MV-4-11 (cell line): ENCODE measurements around the gene SDK2.

Source experiments
- DNase-seq: peaks from one replicate; lab custom pipeline; 2025; lab: John Stamatoyannopoulos, UW

Gene SDK2

DNA sequence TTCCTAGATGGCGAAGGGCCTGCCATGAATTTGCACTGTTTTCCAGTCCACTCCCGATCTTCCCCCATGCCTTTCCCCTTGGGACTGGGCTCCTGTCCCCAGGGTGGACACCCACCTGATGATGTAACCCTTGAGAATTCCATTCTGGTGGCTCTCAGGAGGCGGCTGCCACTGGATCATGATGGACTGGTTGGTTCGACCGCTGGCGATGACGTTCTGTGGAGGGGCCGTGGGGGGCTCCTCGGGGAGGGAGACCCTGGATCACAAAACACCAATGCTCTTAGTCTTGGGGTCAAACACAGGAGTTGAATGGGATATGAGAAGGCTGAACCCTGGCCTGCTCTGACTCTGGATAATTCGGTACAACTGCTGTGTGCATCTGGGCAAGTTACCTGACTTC lies 225.2 kb downstream of the SDK2 start:
- no peak for DNase-seq

DNA sequence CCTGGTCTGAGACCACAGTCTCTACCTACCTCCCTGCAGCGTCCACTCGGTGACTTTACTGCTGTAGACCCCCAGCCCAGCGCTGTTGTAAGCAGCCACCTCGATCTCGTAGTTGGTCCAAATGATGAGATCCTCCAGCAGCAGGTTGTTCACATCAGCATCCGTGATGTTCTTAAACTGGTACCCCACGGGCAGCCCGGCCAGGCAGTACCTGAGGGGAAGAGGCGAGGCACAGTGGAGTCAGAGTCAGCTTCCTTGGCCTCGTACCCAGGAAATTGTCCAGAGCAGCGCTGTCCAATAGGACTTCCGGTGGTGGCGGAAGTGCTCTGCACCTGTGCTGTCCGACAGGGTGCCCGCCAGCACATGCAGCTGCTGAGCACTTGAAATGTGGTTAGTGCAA lies 228.5 kb downstream of the SDK2 start:
- DNase-seq: no peak

- no peak for DNase-seq
These were observed 229.9 kb downstream of the SDK2 start for GRCh38 chr17:73414171-73414955.

DNA sequence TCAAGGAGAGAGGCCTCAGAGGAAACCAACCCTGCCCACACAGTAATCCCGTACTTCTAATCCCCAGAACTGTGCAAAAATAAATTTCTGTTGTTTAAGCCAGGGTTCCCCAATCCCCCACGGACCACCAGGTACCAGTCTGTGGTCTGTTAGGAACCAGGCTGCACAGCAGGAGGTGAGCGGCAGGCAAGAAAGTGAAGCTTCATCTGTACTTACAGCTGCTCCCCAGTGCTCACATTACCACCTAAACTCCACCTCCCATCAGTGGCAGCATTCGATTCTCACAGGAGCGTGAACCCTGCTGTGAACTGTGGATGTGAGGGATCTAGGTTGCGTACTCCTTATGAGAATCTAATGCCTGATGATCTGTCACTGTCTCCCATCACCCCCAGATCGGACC lies 231.3 kb downstream of the SDK2 start:
- DNase-seq: no peak

DNA sequence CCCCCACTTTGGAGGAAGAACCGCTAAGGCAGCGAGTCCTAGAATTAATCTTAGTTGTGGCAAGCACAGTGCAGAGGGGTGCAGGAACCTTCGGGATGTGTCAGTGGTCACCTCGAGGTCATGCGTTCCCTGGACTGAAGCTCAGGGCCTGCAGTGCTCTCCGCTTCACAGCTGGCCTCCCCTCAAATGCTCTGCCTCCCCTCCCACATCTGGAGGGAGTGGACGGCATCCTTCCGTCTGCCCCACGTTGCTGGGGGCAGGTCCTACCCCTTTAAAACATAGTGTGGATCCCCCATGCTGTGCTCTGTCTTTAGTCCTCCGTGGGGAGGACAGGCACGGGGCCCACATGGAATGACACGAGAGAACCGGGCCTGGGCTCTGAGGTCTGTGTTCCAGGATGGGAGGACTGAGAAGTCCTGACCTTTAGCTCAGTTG lies 232.9 kb downstream of the SDK2 start:
- no peak for DNase-seq

DNA sequence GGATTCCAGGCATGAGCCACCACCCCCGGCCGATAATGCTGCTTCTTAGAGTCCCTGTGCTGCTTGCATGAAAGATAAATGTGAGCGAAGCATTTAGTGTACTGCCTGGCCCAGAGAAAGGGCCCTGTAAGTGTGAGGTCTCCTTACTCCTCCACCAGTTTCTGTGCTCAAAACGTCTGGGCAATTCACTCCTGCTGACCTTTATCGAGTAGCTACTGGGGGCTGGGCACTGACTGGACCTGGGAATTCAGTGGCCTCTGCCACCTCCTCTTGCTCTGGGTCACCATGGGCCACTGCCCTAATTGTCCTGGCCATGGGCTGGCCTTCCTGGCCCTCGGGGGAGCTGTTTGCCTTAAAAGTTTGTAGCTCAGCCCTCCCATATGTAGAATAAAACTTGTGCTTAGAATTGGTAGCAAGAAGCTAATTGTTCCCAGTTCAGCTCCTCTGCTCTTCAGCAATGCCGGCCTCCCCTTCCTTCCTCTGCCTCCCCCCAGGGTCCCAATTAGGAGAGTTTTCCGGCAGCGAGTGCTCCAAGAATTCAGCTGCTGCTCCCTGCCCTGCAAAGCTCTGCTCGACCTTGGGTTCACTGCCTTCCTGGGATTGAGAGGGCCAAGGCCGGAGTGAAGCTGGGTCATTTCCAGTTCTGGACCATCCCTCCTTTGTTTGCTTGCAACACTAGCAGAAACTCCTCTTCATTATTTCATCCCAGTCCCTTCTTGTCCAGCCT lies 233.5 kb downstream of the SDK2 start:
- DNase-seq: no peak

DNA sequence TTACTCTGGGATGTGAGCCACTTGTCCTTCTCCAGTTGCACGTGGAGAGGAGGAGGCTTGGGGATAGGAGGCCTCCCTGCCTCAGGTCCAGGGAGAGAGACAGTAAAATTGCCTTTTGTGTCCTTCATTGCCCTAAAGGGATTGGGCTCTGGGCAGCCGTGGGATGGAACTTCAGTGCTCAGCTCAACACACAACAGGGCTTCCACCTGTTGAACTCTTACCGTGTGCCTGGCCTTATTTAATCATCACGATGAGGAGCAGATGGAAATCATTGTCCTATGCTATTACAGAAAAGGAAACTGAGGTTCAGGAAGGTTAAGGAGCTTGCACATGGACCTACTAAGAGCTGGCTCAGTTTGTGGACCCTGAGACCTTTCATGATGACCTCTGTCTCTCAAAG lies 240.0 kb downstream of the SDK2 start:
- no peak for DNase-seq

DNA sequence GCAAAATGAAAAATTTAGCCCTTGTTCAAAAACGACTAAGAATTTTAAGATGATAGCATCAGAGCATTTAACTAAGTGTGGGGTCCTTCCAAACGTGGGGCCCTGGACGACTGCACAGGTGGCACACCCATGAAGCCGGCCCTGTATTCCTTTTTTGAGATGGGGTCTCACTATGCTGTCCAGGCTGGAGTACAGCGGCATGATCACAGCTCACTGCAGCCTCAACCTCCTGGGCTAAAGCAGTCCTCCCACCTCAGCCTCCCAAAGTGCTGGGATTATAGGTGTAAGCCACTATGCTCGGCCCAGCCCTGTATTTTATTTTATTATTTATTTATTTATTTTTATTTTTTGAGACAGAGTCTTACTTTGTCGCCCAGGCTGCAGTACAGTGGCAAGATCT lies 241.8 kb downstream of the SDK2 start:
- no peak for DNase-seq

DNA sequence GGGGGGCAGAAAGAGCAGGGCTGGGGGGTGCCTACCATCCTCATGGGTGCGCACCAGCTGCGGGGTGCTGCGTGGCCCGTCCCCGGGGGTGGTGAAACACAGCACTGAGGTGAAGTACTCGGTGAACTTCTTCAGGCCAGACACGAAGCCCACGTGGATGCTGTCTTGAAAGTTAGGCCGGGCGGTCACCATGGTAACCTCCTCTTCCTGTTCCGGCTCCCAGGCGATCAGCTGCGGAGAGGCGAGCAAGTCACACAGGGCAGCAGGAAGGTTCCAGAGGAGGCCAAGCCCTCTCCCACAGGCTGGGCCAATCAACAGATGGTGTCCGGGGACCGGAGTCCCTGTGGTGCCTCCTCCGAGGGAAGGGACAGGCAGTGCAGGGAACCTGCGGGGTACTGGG lies 242.3 kb downstream of the SDK2 start:
- DNase-seq: peak; percentile 56

DNA sequence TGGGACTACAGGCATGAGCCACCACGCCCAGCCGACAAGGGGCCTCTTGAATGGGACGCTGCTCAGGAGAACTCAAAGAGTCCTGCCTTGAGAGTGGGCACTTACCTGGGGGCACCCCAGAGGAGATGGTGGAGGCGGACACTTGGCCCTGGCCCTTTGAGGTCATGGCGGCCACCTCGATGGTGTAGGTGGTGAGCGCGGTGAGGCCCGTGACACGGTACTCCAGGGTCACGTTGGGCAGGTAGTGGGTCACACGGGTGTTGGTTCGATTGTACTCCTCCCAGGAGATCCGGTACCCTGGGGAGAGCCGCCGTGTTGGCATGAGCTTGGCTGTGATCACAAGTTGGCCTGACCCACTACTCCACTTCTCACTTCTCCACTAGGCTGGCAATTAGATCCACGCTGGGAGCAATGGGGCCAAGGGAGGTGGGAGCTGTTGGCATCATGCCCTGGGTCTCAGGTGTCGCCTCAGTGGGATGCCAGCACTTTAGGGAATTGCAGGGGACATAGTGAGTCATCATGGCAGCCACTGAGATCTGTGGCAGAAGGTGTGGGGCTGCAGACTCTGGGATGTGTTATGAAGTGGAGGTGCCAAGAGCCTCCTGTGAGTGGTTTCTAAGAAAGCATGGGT lies 243.2 kb downstream of the SDK2 start:
- DNase-seq: no peak

DNA sequence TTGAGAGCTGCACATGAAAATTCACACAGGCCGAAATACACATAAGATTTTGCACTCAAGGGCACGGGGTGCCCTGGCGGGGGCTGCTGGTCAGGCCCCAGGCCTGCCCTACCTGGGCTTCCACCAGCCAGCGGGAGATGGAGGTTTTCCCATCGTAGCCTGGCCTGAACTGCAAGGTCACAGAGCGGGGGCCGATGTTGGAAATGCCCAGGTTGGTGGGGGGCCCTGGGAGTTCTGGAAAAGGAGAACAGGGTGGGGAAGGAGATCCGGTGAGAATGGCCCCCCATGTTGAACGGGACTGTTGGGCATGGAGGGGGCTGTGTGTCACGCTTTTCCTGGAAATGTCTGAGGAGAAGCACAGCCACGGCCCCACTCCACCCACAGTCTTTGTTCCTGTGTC lies 245.2 kb downstream of the SDK2 start:
- no peak for DNase-seq

- no peak for DNase-seq
These were observed 246.2 kb downstream of the SDK2 start for GRCh38 chr17:73397856-73398540.

DNA sequence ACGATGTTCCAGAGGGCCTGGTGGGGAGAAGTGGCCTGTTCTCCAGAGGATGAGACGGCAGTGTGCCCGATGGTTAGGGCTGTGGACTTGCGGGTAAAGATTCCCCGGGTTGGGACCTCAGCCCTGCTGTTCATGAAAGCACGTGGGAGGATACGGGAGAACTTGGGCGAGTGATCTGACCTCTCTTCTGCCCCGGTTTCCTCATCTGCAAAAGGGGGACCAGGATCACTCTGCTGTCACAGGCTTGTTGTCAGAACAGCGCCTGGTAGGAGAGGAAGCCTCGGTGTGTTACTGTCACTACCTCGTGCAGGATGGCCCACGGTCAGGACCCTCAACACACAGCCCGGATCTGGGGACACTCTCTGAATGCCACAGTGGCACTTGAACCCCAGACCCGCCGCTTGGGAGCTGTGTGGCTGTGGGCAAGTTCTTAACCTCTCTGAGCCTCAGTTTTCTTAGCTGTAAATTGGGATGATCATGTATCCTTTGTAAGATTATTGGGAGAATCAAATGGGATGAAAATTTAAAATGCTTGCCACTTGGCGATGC lies 246.9 kb downstream of the SDK2 start:
- no peak for DNase-seq

DNA sequence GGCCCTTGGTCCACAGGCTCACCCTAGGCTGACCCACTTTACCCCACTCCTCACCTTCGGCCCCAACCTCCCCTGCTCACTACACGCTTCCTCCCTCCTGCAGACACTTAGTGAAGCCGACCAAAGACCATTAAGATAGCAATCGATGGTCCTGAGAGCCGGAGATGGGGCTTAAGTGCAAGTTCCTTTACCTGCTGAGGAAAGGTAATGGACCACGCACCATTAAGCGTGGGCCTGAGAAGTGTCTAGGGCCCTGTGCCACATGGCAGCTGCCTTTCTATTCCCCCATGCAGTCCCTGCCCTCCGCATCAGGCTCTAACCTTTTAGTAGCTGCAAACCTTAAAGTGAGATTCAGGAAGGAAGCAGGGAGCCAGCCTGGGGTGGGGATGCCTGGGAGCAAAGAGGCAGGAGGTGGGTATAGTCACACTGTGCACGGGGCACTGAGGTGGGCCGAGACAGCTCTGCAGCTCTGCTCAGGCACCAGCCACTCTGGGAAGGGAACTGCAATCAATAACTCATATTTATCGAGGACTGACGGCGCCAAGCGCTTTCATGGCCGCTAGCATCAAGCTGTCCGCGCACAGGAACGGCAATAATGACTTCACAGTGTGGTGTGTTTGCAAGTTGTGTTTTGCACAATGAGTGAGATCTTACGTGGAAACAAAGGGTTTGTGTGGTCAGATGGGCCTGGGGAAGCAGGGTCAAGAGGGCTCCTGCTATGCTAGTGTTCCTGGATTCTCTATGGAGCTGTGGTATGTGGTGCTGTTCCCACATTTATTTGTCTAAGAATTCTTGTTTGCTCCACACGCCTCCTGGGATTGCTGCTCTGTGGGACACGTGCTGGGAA lies 247.6 kb downstream of the SDK2 start:
- no peak for DNase-seq

GRCh38 chr17:73394512-73395450 lies 249.5 kb downstream of the SDK2 start:
- DNase-seq: no peak

GRCh38 chr17:73393962-73394361 lies 250.3 kb downstream of the SDK2 start:
- DNase-seq: peak; percentile 20

DNA sequence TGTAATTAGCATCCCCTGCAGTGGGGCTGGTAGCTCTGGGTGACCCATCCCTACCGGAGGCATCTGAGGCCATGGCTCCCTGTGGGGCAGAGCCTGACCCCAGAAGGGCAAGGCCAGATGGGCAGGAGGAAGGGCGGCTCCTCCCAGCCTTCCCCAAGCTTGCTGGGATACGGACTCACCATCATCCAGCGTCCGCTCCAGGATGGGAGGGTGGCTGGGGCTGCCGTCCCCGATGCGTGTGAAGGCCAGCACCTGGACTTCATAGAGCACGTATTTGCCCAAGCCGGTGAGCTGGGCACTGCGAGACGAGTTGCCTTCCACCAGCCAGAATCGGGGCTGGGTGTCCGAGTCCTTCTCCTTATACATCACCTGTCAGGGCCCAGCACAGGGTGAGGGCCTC lies 250.9 kb downstream of the SDK2 start:
- no peak for DNase-seq

GRCh38 chr17:73391331-73392265 lies 252.6 kb downstream of the SDK2 start:
- DNase-seq: no peak

DNA sequence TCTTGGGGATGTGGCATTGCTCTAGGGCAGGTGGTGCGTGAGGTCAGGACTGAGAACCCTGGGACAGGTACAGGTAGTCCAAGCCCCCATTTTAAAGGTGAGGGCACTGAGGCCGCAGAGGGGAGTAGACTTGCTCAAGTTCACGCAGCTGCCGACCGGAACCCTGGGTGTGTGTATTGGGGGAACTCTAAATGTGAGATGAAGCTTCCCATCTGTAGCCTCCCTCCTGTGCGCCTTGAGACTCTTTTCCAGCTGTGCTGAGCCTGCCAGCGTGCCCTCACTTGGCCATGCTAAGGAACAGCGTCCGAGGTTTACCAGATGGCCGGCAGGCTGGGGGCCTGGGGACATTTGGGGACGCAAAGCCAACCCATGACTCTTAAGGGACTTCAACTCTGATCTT lies 253.4 kb downstream of the SDK2 start:
- DNase-seq: no peak
